Adrenal gland (tissue), 5 donors: ENCODE data around the gene TMEM185B.

Experiments used
- POLR2A ChIP-seq, 2 donors: fragments of 450-650 bp; IDR thresholded peaks; one replicate each; pipeline ENCODE4 v1.6.1; 2017; ENCODE audit warnings: antibody characterized with exemption in 2 of 2, mild to moderate bottlenecking in 2 of 2, moderate library complexity in 1 of 2
- TF ChIP-seq, protein P1 (sequence below), 6 experiments: fragments of 450-650 bp in 4 of 6; fragments of 200-600 bp in 2 of 6; sonication (generic) in 1 of 6; IDR thresholded peaks; 1 replicate in 5 of 6; 2 replicates in 1 of 6; pipeline versions ENCODE4 v1.5.1 to v1.8.0; 2016 to 2021; ENCODE audit warnings: antibody characterized with exemption in 6 of 6, mild to moderate bottlenecking in 2 of 6, moderate library complexity in 1 of 6
- donor health status: DM: no; HTN: no; CAD: no.

GRCh38 chr2:120224735-120225548 lies 1.7 kb upstream of the TMEM185B start:
- TF ChIP-seq POLR2A (IDR thresholded peaks at IDR 0.05) = no peak
- TF ChIP-seq, protein P1, sequence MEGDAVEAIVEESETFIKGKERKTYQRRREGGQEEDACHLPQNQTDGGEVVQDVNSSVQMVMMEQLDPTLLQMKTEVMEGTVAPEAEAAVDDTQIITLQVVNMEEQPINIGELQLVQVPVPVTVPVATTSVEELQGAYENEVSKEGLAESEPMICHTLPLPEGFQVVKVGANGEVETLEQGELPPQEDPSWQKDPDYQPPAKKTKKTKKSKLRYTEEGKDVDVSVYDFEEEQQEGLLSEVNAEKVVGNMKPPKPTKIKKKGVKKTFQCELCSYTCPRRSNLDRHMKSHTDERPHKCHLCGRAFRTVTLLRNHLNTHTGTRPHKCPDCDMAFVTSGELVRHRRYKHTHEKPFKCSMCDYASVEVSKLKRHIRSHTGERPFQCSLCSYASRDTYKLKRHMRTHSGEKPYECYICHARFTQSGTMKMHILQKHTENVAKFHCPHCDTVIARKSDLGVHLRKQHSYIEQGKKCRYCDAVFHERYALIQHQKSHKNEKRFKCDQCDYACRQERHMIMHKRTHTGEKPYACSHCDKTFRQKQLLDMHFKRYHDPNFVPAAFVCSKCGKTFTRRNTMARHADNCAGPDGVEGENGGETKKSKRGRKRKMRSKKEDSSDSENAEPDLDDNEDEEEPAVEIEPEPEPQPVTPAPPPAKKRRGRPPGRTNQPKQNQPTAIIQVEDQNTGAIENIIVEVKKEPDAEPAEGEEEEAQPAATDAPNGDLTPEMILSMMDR (IDR thresholded peaks at IDR 0.05) = no peak
